DND-41 (cell line): ENCODE data around the gene MKLN1.

Experiments
- EZH2 ChIP-seq: IDR thresholded peaks from 3 replicates; pipeline ENCODE4 v1.6.1; 2012; ENCODE audit warnings: borderline replicate concordance, low read depth, mild to moderate bottlenecking, moderate library complexity, low read length, inconsistent platforms; ENCODE audit not compliant: severe bottlenecking
- TF ChIP-seq, protein P1 (sequence below): IDR thresholded peaks from 2 replicates; pipeline ENCODE4 v1.5.1; 2012; ENCODE audit warnings: borderline replicate concordance, low read length, moderate library complexity, mild to moderate bottlenecking; ENCODE audit not compliant: poor library complexity, severe bottlenecking; ENCODE audit errors: extremely low read depth

DNA sequence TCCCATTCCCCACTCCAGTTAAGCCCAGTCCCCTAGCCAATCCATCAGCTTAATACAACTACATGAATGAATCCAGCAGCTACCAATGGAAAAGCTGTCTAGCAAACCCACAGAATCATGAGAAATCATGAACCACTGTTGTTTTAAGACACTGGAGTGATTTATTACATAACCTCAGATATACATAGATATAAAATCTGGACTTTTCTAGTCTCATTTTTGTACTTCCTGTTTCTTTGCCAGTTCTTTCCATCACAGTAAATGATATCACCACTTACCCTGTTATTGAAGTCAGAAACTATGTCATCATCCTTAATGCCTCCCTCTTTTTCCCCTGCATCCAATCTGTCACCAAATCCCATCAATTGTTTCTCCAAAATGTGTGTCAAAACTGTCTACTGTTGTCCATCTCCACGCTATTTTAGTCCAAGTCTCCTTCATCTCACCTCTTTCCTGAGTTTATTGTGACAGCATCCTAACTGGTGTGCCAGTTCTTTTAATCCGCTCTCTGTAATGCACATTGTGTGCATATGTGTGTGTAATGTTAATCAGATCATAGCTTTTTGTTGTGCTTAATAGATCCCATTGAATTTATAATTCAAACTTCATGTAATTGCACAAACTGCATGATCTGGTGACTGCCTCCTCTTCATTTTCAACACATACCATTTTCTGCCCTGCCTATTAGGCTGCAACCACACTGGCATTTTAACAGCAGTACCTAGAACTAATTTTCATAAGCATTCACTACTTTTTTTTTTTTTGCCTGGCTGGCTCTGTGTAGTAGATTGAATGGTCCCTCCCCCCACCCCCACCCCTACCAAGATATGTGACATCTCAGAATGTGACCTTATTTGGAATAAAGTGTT is 56.0 kb downstream of the MKLN1 start:
- TF ChIP-seq, protein P1, sequence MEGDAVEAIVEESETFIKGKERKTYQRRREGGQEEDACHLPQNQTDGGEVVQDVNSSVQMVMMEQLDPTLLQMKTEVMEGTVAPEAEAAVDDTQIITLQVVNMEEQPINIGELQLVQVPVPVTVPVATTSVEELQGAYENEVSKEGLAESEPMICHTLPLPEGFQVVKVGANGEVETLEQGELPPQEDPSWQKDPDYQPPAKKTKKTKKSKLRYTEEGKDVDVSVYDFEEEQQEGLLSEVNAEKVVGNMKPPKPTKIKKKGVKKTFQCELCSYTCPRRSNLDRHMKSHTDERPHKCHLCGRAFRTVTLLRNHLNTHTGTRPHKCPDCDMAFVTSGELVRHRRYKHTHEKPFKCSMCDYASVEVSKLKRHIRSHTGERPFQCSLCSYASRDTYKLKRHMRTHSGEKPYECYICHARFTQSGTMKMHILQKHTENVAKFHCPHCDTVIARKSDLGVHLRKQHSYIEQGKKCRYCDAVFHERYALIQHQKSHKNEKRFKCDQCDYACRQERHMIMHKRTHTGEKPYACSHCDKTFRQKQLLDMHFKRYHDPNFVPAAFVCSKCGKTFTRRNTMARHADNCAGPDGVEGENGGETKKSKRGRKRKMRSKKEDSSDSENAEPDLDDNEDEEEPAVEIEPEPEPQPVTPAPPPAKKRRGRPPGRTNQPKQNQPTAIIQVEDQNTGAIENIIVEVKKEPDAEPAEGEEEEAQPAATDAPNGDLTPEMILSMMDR: no peak
- no peak for TF ChIP-seq EZH2
